GM18511 (cell line): ENCODE measurements around the gene DDIAS.
A peak's percentile ranks its signal among the peaks of the same experiment; 100 is the strongest.
"Not testable (repeated sequence)": the region's sequence is repeated elsewhere in the genome, so short reads cannot be mapped to it uniquely, and the experiment has no call there.

Experiments
- ATAC-seq: cut with Tn5 transposase; IDR thresholded peaks from one replicate; pipeline ENCODE4 v1.9.1; 2021; ENCODE audit warnings: mild to moderate bottlenecking, moderate library complexity; ENCODE audit not compliant: unreplicated experiment

DDIAS gene

DNA sequence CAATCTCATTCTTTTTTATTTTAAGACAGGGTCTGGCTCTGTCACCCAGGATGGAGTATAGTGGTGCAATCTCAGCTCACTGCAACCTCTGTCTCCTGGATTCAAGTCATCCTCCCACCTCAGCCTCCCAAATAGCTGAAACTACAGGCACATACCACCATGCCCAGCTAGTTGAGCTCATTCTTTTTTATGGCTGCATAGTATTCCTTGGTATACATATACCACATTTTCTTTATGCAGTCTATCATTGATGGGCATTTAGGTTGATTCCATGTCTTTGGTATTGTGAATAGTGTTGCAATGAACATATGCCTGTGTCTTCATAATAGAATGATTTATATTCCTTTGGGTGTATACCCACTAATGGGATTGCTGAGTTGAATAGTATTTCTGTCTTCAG, 60.5 kb downstream of the DDIAS start:
- not testable (repeated sequence) for ATAC-seq

DNA sequence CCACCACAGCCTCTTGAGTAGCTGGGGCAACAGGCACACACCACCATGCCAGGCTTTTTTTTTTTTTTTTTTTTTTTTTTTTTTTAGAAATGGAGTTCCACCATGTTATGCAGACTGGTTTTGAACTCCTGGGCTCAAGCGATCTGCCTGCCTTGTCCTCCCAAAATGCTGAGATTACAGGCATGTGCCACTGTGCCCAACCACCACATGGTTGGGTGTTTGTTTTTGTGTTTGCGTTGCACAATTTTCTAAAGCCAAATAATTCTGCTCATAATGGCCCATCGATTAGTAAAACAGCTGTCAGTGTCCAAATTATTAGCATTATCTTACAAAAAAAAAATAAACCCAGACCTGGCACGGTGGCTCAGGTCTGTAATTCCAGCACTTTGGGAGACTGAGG, 65.8 kb downstream of the DDIAS start:
- no peak for ATAC-seq

DNA sequence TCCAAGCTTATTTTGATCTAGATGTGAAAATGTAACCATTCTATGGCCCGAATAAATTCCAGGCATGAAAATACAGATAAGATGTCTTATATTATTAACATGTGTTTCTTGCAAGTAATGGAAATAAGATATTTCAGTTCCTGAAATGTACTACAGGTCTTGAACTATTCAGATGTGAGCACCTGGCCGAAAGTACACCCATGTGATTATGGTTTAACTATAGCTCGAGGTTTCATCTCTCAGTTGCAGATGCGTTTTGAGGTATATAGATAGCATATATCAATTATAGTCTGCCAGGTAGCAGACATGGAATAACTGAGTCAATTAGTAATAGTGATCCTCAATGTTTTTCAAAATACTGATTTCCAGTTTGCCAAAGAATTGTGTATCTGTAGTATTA, 68.3 kb downstream of the DDIAS start:
- ATAC-seq = peak; percentile 96

DNA sequence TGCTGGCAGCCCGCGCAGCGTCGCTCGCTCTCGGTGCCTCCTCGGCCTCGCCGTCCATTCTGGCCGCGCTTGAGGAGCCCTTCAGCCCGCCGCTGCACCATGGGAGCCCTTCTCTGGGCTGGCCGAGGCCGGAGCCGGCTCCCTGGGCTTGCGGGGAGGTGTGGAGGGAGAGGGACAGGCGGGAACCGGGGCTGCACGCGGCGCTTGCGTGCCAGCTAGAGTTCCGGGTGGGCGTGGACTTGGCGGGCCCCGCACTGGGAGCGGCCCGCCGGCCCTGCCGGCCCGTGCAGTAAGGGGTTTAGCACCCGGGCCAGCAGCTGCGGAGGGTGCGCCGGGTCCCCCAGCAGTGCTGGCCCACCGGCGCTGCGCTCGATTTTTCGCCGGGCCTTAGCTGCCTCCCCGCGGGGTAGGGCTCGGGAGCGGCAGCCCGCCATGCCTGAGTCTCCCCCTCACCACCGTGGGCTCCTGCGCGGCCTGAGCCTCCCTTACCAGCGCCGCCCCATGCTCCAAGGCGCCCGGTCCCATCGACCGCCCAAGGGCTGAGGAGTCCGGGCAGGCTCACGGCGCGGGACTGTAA, 69.1 kb downstream of the DDIAS start:
- not testable (repeated sequence) for ATAC-seq

DNA sequence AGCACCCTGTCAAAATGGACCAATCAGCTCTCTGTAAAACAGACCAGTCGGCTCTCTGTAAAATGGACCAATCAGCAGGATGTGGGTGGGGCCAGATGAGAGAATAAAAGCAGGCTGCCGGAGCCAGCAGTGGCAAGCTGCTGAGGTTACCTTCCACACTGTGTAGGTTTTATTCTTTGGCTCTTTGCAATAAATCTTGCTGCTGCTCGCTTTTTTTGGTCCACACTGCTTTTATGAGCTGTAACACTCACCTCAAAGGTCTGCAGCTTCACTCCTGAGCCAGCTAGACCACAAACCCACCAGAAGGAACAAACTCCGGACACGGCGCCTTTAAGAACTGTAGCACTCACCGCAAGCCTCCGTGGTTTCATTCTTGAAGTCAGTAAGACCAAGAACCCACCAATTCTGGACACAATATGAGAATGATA, 70.0 kb downstream of the DDIAS start:
- ATAC-seq = peak; percentile 40

GRCh38 chr11:82972103-82972502, 70.6 kb downstream of the DDIAS start:
- no peak for ATAC-seq

DNA sequence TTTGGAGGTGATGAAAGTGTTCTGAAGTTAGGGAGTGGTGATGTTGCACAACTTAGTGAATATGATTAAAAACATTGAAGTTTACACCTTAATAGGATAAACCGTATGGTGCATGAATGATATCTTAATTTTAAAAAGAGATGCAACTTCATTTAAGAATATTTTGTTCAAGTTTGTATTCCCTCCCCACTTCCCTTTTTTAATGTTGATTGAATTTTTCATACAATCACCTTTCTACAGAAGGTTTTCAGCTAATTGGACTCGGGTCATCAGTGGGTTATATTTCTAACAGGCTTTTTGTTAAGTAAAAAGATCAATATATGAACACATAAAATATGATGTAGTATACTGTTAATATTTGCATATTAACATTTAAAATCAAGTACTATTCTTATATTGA, 72.6 kb downstream of the DDIAS start:
- no peak for ATAC-seq

DNA sequence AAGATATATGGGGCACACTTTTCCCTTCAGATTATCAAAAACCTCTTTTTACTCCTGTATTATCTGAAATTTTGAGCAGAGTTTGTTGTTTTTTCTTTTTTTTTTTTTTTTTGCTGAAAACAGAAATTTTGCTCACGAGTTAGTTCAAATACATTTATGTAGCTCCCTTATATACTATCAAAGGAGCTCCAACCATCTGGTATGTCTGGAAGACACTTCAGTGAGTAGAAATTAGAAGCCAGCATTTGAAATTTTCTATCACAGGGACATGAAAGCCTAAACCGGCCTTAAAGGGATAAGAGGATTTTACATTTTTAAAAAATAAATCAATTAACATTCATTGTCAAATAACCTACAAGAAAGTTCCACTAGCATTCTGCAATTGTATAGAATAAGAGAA, 73.3 kb downstream of the DDIAS start:
- no peak for ATAC-seq

GRCh38 chr11:82975882-82976281, 74.3 kb downstream of the DDIAS start:
- ATAC-seq = no peak

DNA sequence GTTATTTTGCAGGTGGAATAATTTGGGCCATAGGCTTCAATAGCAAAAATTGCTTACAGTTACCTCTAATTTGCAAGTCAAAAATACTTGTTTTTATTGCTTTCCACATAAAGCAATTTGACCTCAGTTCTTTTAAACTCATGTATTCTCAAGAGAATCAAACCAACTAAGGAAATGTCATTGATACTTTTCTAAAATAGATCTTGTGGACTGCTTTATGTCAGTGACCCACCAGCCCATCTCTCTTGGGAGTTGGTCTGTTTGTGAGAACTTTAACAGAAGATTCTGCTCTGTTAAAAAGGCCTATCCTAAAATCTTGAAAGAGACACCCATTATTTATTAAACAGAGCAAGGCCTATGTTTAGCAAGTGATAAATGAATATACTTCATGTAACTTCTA, 75.2 kb downstream of the DDIAS start:
- no peak for ATAC-seq

- ATAC-seq = peak; percentile 60
Measured at GRCh38 chr11:82978422-82979099, 77.0 kb downstream of the DDIAS start.

- no peak for ATAC-seq
Measured at GRCh38 chr11:82979824-82980223, 78.3 kb downstream of the DDIAS start.

DNA sequence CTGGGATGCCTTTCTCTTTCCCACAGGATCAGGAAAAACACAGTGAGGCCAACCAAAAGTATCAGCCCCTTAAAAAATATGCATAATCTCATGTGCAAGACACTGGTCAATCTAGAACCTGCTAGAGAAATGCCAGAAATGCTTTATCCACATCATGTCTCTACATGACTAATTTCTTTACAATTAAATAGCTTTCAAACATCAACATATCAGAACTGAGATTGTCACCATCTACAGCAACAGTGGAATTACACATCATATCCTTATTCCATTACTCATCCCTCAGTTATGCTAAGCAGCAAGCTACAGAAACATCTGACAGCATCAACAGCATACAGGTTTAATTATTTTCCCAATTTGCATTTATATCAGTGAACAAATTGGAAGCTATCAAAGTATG, 78.8 kb downstream of the DDIAS start:
- ATAC-seq = no peak

DNA sequence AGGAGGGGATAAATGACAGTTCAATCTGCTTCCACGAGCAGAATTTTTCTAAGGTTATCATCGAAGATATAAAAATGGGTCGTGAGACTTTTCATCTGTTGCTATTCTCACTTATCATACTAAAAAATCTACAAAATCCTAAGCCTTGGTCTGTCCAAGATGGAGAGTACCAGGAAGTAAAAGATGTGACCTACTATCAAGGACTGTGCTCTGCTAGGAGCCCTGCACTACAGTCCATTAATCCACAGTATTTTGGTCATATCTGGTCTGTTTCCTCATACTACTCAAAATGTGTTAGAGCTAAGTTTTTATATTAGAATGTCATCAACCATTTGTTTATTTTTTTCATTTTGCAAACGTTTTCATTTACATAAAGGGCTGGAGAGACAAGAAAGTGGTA, 79.4 kb downstream of the DDIAS start:
- no peak for ATAC-seq

DNA sequence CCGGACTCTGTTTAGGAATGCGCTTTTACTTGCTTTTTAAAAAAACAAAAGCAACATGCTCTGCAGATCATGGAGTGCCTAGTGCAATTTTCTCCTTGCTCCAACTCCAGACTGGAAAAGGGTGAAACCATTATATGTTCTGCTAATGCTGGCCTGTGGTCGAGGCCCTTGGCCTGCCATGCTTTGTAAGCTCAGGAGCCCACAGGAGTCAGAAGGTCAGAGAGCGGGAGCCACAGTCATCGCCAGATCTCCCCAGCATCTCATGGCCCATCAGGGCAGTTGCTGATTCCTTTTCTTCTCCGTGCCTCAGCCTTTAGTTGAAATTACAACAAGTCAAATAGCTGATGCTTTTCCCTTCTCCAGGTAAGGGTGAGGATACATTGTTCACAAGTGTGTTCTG, 80.3 kb downstream of the DDIAS start:
- no peak for ATAC-seq
